GM23248 (cell line): ENCODE measurements around the gene GSTP1. TPM values are rescaled to one million over a fixed set of nuclear protein-coding genes. Genes with fewer than 3 reads are reported as not detected.
A peak's percentile ranks its signal among the peaks of the same experiment; 100 is the strongest.

Source experiments
- DNase-seq: peaks from one replicate; pipeline ENCODE4 v3.0.0-alpha.2; 2015
- H2AFZ ChIP-seq: fragments of 200-600 bp; sonication (generic); 2 replicates; pipeline ENCODE4 v1.6.1; 2016; ENCODE audit warnings: antibody characterized with exemption
- H3F3A ChIP-seq: fragments of 200-600 bp; sonication (generic); 2 replicates; pipeline ENCODE4 v1.6.1; 2016; ENCODE audit warnings: mild to moderate bottlenecking, antibody characterized with exemption, mixed run types; ENCODE audit not compliant: insufficient read depth
- H3K27ac ChIP-seq: fragments of 200-600 bp; sonication (generic); 2 replicates; pipeline ENCODE4 v1.5.1; 2016; ENCODE audit warnings: mild to moderate bottlenecking
- H3K27me3 ChIP-seq: fragments of 200-600 bp; sonication (generic); replicated peaks from 2 replicates; pipeline ENCODE4 v1.6.1; 2016; ENCODE audit warnings: mild to moderate bottlenecking; ENCODE audit not compliant: insufficient read depth
- H3K36me3 ChIP-seq: fragments of 200-600 bp; sonication (generic); 2 replicates; pipeline ENCODE4 v1.6.1; 2016; ENCODE audit warnings: low read depth, mild to moderate bottlenecking
- H3K4me1 ChIP-seq: fragments of 200-600 bp; sonication (generic); 2 replicates; pipeline ENCODE4 v1.6.1; 2016; ENCODE audit warnings: mild to moderate bottlenecking; ENCODE audit not compliant: insufficient read depth
- H3K4me2 ChIP-seq: fragments of 200-600 bp; sonication (generic); one replicate; pipeline ENCODE4 v1.6.1; 2016; ENCODE audit warnings: mild to moderate bottlenecking; ENCODE audit not compliant: unreplicated experiment
- H3K4me3 ChIP-seq: fragments of 200-600 bp; sonication (generic); 2 replicates; pipeline ENCODE4 v1.5.1; 2016; ENCODE audit warnings: mild to moderate bottlenecking
- H3K79me2 ChIP-seq: fragments of 200-600 bp; sonication (generic); 2 replicates; pipeline ENCODE4 v1.6.1; 2016; ENCODE audit warnings: mild to moderate bottlenecking; ENCODE audit not compliant: insufficient read depth
- H3K9ac ChIP-seq: fragments of 200-600 bp; sonication (generic); 2 replicates; pipeline ENCODE4 v1.6.1; 2016; ENCODE audit warnings: mild to moderate bottlenecking
- H3K9me2 ChIP-seq: fragments of 200-600 bp; sonication (generic); 2 replicates; pipeline ENCODE4 v1.6.1; 2016; ENCODE audit warnings: mixed run types, mild to moderate bottlenecking, moderate library complexity; ENCODE audit not compliant: insufficient read depth
- H3K9me3 ChIP-seq: fragments of 200-600 bp; sonication (generic); one replicate; pipeline ENCODE4 v1.6.1; 2017; ENCODE audit warnings: low read depth
- H4K20me1 ChIP-seq: fragments of 200-600 bp; sonication (generic); 2 replicates; pipeline ENCODE4 v1.6.0; 2016; ENCODE audit not compliant: insufficient read depth
- EZH2 ChIP-seq: fragments of 200-600 bp; sonication (generic); IDR thresholded peaks from 2 replicates; pipeline ENCODE4 v1.6.1; 2018; ENCODE audit warnings: antibody characterized with exemption, mild to moderate bottlenecking; ENCODE audit not compliant: insufficient read depth, poor library complexity, severe bottlenecking
- EZH2phosphoT487 ChIP-seq: fragments of 200-600 bp; sonication (generic); IDR thresholded peaks from 2 replicates; pipeline ENCODE4 v1.6.1; 2018; ENCODE audit warnings: antibody characterized with exemption, moderate library complexity, mild to moderate bottlenecking, low read depth; ENCODE audit not compliant: insufficient read depth
- WGBS, 2 experiments: methylation state at CpG; one replicate each; pipeline ENCODE4 v1.1.6; 2015 to 2017; ENCODE audit warnings: low lambda C conversion rate in 2 of 2, low coverage in 1 of 2; ENCODE audit errors: missing lambda C conversion rate in 2 of 2; 5-methylcytosine and 5-hydroxymethylcytosine counted together
- in situ Hi-C: fragments of 300-500 bp; cut with MboI; formaldehyde crosslinking; loops from 2 replicates; pipeline ENCODE4 v1.15.0; 2020
- polyA plus RNA-seq: library from polyadenylated mRNA; unstranded; fragments of >200 nt; fragmentation: Nextera tagmentation; extraction: Ambion mirVana; gene quantifications from 2 replicates; pipeline ENCODE4 v1.2.1, GENCODE V29; 2016
- total RNA-seq: library from RNA; depleted of rRNA; stranded (reverse); fragments of >200 nt; shearing (Covaris generic); gene quantifications from 2 replicates; pipeline ENCODE4 v1.2.3, GENCODE V29; 2014

GSTP1 gene
- total and polyA plus RNA-seq, 2 experiments from 2014 or later = 606 to 743 TPM

DNA sequence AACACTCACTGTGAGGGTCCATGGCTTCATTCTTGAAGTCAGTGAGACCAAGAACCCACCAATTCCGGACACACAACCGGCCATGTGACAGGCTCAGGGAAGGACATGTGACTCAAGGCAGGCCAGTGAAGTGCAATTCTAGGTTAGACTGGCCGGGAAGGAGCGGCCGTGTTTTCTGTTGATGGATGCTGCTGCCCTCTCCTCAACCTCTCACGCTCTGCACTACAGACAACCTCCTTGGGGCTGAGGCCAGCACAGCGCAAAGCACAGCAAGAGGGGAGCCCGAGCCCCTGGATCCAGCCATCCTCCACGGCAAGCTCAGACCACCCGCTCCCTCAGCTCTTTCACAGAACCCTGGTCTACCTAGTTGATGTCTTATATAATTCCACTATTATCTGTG, 43.4 kb downstream of the GSTP1 start:
- no peaks in the 10 kb centered on the region for H3K9me3 ChIP-seq
- in situ Hi-C loops = no loop called here
- H3K4me1 ChIP-seq = no peaks in the 10 kb centered on the region
- no peak overlapping the region for H3K4me3 ChIP-seq
- TF ChIP-seq EZH2phosphoT487 (no peak), EZH2 (no peak)
- H3K27ac ChIP-seq = no peak overlapping the region
- H2AFZ ChIP-seq = no peak overlapping the region
- H3K4me2 ChIP-seq = no peak overlapping the region
- no peaks in the 10 kb centered on the region for H4K20me1 ChIP-seq
- 81 to 93% methylated on average over 10 of the region's 10 CpGs for WGBS, 2 experiments
- H3K27me3 ChIP-seq = no peaks in the 10 kb centered on the region
- H3K79me2 ChIP-seq = no peaks in the 10 kb centered on the region
- no peaks in the 10 kb centered on the region for H3K36me3 ChIP-seq
- H3K9me2 ChIP-seq = no peaks in the 10 kb centered on the region
- H3K9ac ChIP-seq = no peak overlapping the region
- no peak for DNase-seq
- no peaks in the 10 kb centered on the region for H3F3A ChIP-seq

DNA sequence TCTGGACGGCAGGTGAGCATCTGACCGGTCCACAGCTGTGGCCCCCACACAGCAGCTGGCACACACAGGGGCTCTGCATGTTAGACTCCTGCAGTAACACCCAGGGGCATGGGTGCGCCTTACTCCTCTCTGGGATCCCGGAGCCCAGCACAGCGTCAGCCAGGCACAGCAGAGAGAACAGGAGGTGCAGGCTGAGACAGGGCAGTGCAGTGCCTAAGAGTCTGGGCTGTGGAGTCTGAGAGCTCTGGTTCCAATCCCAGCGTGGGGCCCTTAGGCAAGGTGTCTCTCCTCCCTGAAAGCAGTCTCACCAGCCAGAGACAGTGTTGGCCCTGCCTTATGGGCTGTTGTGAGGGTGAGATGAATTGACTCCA, 43.8 kb downstream of the GSTP1 start:
- Histone ChIP-seq H3K4me2 (no peak overlapping the region), H3K4me3 (no peak overlapping the region), H3K9me2 (no peaks in the 10 kb centered on the region), H4K20me1 (no peaks in the 10 kb centered on the region), H3K4me1 (no peaks in the 10 kb centered on the region), H3K79me2 (no peaks in the 10 kb centered on the region), H3K9me3 (no peaks in the 10 kb centered on the region), H3K27me3 (no peaks in the 10 kb centered on the region), H3F3A (no peaks in the 10 kb centered on the region), H3K36me3 (no peaks in the 10 kb centered on the region), H2AFZ (no peak overlapping the region), H3K9ac (no peak overlapping the region), H3K27ac (no peak overlapping the region)
- no peak for DNase-seq
- WGBS, 2 experiments = 83 to 85% methylated on average over 5 to 6 of the region's 6 CpGs
- in situ Hi-C loops = no loop called here
- no peak for TF ChIP-seq EZH2phosphoT487
- TF ChIP-seq EZH2 = no peak

DNA sequence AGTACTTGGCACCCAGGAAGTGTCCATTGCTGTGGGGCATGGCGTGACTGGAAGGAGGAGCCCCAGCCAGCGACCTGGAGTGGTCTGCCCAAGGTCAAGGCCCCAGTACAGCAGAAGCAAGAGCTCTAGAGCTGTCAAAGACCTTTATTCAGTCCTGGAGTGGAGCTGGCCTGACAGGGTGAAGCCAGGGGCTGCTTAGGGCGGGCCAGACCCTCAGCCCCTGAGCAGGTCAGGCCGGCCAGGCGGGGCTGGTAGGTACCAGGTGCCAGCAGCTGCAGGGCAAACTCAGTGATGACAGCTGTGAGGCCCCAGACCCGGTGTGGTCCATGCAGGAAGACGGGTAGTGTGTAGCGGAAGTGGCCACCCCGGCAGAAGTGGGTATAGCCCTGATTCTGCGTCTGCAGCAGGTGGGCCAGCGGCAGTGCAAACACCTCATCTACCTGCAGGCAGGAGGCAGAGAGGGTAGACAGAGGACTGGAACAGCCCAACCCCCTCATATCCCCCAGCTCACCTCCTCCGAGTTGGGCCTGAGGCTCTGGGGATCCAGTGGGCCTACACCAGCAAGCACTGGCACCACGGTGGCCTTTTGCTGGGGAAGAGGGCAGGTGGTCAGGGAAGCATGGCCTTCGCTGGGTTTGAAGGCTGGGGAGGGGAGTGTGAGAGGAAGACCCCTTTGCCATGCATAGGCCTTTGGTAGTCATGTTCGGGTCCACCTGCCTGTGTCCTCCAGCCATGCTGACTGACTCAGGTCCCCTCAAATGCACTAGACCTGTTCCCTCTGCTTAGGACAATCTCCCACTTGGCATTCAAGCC, 44.4 kb downstream of the GSTP1 start:
- H3K4me2 ChIP-seq = no peak overlapping the region
- in situ Hi-C loops = no loop called here
- TF ChIP-seq EZH2 = no peak
- TF ChIP-seq EZH2phosphoT487 = no peak

DNA sequence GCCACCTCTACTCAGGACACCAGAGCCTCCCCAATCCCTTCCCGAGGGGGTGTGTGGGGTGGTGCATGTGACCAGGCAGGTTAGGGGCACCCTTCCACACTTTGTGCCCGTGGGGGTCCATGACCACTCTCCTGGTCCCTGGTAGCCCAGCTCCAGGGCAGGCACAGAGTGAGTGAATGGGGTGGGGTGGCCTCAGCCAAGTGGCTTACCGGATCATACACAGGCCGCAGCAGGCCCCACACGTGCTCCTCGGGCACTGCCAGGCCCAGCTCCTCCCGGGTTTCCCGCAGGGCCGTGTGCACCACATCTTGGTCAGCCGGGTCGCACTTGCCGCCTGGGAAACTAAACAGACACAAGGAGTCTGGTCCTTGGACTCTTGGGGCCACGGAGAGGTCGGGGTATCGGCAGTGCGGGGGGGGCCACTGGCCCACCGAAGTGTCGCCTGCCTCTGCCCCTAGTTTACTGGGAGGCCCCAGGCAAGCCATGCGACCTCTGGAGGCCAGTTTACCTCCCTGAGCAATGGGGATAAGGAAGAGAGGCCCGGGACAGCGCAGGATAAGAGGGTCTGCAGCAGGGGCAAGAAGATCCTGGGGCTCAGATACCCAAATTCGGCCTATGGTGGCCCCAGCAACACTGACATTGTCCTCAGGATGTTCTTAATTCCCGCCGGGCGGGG, 45.2 kb downstream of the GSTP1 start:
- DNase-seq = no peak
- H3K9me2 ChIP-seq = no peaks in the 10 kb centered on the region
- no peak overlapping the region; the same call in 1 of the 2 replicates for H3K9ac ChIP-seq
- no peaks in the 10 kb centered on the region for H3K27me3 ChIP-seq
- H2AFZ ChIP-seq = no peak overlapping the region
- no peak for TF ChIP-seq EZH2
- no peak for TF ChIP-seq EZH2phosphoT487
- 33 to 34% methylated on average over 21 to 25 of the region's 25 CpGs for WGBS, 2 experiments
- no peak overlapping the region for H3K27ac ChIP-seq
- no peaks in the 10 kb centered on the region for H4K20me1 ChIP-seq
- H3K4me3 ChIP-seq = peak overlapping the region; percentile 71; the same call in 1 of the 2 replicates
- no peaks in the 10 kb centered on the region for H3K36me3 ChIP-seq
- H3K9me3 ChIP-seq = no peaks in the 10 kb centered on the region
- no peaks in the 10 kb centered on the region for H3F3A ChIP-seq
- no peak overlapping the region for H3K4me2 ChIP-seq
- H3K79me2 ChIP-seq = no peaks in the 10 kb centered on the region
- no peaks in the 10 kb centered on the region for H3K4me1 ChIP-seq
- in situ Hi-C loops = no loop called here

More for the DNA sequence above, 44.4 kb downstream of the GSTP1 start:
- no peaks in the 10 kb centered on the region for H3K27me3 ChIP-seq
- H3K9ac ChIP-seq = no peak overlapping the region
- no peaks in the 10 kb centered on the region for H3K9me3 ChIP-seq
- no peaks in the 10 kb centered on the region for H3K36me3 ChIP-seq
- no peaks in the 10 kb centered on the region for H3K9me2 ChIP-seq
- H3K27ac ChIP-seq = no peak overlapping the region
- H3F3A ChIP-seq = no peaks in the 10 kb centered on the region
- WGBS, 2 experiments = 82 to 85% methylated on average over 15 of the region's 15 CpGs
- DNase-seq = no peak
- H4K20me1 ChIP-seq = no peaks in the 10 kb centered on the region
- H3K4me3 ChIP-seq = no peak overlapping the region
- no peak overlapping the region for H2AFZ ChIP-seq
- H3K4me1 ChIP-seq = no peaks in the 10 kb centered on the region
- no peaks in the 10 kb centered on the region for H3K79me2 ChIP-seq
